RWPE2 (cell line): ENCODE results near the gene SLC13A5.
"Not testable (repeated sequence)": the region's sequence is repeated elsewhere in the genome, so short reads cannot be mapped to it uniquely, and the experiment has no call there.

Experiments used
- ATAC-seq: fragments of 200-7000 bp; cut with Tn5 transposase; 3 replicates; pipeline ENCODE4 v1.9.1; 2021; ENCODE audit warnings: low read depth
- DNase-seq: peaks from one replicate; pipeline ENCODE4 v3.0.0-alpha.2; 2020; ENCODE audit warnings: low spot score
- H3K27ac ChIP-seq: fragments of 450-650 bp; 2 replicates; pipeline ENCODE4 v1.5.1; 2017; ENCODE audit warnings: mild to moderate bottlenecking; ENCODE audit not compliant: poor library complexity, severe bottlenecking
- H3K27me3 ChIP-seq: fragments of 250-450 bp; sonication (Bioruptor Pico); 2 replicates; pipeline ENCODE4 v1.5.1; 2021; ENCODE audit warnings: mild to moderate bottlenecking, moderate library complexity; ENCODE audit not compliant: insufficient read depth, poor library complexity, severe bottlenecking
- H3K36me3 ChIP-seq: fragments of 250-450 bp; sonication (Bioruptor Pico); 2 replicates; pipeline ENCODE4 v1.5.1; 2020; ENCODE audit warnings: low read depth, mild to moderate bottlenecking, moderate library complexity
- H3K4me1 ChIP-seq: fragments of 250-450 bp; sonication (Bioruptor Pico); 2 replicates; pipeline ENCODE4 v1.5.1; 2021; ENCODE audit warnings: mild to moderate bottlenecking, moderate library complexity; ENCODE audit not compliant: insufficient read depth, poor library complexity, severe bottlenecking
- H3K4me3 ChIP-seq: fragments of 250-450 bp; sonication (Bioruptor Pico); 2 replicates; pipeline ENCODE4 v1.5.1; 2021; ENCODE audit warnings: mild to moderate bottlenecking, moderate library complexity; ENCODE audit not compliant: severe bottlenecking
- H3K9me3 ChIP-seq: fragments of 250-450 bp; sonication (Bioruptor Pico); 2 replicates; pipeline ENCODE4 v1.5.1; 2021; ENCODE audit warnings: mild to moderate bottlenecking, moderate library complexity; ENCODE audit not compliant: severe bottlenecking
- CTCF ChIP-seq: fragments of 450-650 bp; IDR thresholded peaks from one replicate; pipeline ENCODE4 v1.5.1; 2017; ENCODE audit warnings: mild to moderate bottlenecking, moderate library complexity; ENCODE audit not compliant: poor library complexity, severe bottlenecking

The SLC13A5 gene

DNA sequence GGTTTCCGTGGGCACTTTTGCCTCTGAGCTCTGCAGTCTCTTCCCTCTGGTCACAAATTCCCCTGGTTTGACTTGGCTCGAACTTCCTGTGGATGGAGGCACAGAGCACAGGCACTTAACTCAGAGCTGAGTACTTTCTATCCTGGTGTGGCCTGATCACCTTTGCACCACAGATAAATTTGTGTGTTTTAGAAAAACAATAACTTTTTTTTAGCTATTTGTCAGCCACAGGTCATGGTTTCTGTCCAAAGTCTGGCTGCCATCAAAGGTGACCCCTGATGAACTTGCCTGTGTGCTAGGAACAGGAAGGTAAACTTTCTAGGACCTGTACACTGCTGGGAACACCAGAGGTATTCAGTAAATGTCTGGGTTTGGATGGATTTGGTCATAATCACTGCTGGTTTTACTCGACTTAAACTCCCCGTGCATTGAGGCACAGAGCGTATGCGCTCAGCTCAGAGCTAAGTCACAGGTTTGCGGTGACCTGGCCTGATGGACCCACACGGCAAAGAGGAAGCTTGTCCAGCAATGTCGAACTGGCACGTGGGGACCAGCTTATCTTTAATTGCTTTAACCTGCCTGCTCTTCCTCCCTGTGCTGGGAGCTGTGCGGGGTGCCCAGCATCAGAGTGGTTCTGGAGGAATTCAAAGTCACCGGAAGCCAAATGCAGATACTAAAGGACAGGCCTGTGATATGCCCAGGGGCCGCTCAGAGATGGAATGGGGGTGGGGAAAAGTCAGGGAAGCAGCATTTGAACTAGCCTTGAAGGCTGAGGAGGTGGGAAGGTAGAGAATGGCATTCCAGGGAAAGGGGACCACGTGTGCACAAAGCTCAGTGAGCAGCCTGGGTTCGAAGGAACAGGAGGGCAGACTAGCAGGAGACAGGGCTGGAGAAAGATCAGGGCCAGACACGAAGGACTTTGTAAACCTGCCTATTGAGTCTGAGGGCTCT lies 12.9 kb downstream of the SLC13A5 start:
- ATAC-seq (no peak), DNase-seq (no peak)
- no peak overlapping the region for H3K27ac ChIP-seq
- no peaks in the 10 kb centered on the region for H3K9me3 ChIP-seq
- no peak overlapping the region for H3K4me3 ChIP-seq
- no peak for TF ChIP-seq CTCF
- no peaks in the 10 kb centered on the region for H3K36me3 ChIP-seq
- H3K4me1 ChIP-seq = peaks cover 3% of the 10 kb centered on the region
- no peaks in the 10 kb centered on the region for H3K27me3 ChIP-seq

- no peak for ATAC-seq
- Histone ChIP-seq H3K27ac (no peak overlapping the region), H3K4me3 (no peak overlapping the region), H3K27me3 (no peaks in the 10 kb centered on the region), H3K36me3 (no peaks in the 10 kb centered on the region), H3K4me1 (peaks cover 3% of the 10 kb centered on the region), H3K9me3 (no peaks in the 10 kb centered on the region)
- TF ChIP-seq CTCF = no peak
- no peak for DNase-seq
These were observed 15.2 kb downstream of the SLC13A5 start for GRCh38 chr17:6698004-6698403.

GRCh38 chr17:6696906-6697305 lies 16.3 kb downstream of the SLC13A5 start:
- H3K4me1 ChIP-seq = peaks cover 3% of the 10 kb centered on the region
- no peak overlapping the region for H3K4me3 ChIP-seq
- no peak overlapping the region for H3K27ac ChIP-seq
- no peaks in the 10 kb centered on the region for H3K9me3 ChIP-seq
- ATAC-seq (no peak), DNase-seq (no peak)
- no peaks in the 10 kb centered on the region for H3K27me3 ChIP-seq
- no peaks in the 10 kb centered on the region for H3K36me3 ChIP-seq
- TF ChIP-seq CTCF = no peak

DNA sequence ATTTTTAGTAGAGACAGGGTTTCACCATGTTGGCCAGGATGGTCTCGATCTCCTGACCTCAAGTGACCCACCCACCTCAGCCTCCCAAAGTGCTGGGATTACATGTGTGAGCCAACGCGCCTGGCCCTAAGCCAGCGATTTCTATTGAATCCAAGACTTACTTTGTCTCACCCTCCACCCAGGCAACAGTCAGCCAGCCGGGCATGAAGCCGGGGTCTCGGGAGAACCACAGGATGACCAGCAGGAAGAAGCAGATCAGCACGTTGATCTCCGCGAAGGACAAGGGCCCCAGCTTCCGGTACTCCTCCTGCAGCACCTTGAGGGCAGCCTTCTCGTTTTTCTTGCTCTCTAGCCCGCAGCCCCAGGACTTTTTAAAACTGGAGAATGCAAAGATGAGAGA lies 17.6 kb downstream of the SLC13A5 start:
- H3K4me1 ChIP-seq = peaks cover 3% of the 10 kb centered on the region
- H3K9me3 ChIP-seq = no peaks in the 10 kb centered on the region
- H3K4me3 ChIP-seq = no peak overlapping the region
- no peak for DNase-seq
- H3K36me3 ChIP-seq = no peaks in the 10 kb centered on the region
- TF ChIP-seq CTCF = no peak
- ATAC-seq = peak; percentile 57; the same call in 2 of the 3 replicates
- no peaks in the 10 kb centered on the region for H3K27me3 ChIP-seq
- H3K27ac ChIP-seq = peak overlapping the region; percentile 4

- Histone ChIP-seq H3K27me3 (no peaks in the 10 kb centered on the region), H3K27ac (peak overlapping the region; percentile 4), H3K9me3 (no peaks in the 10 kb centered on the region), H3K36me3 (no peaks in the 10 kb centered on the region), H3K4me1 (peaks cover 3% of the 10 kb centered on the region), H3K4me3 (no peak overlapping the region)
- no peak for ATAC-seq
- TF ChIP-seq CTCF = no peak
- DNase-seq = no peak
These were observed 18.1 kb downstream of the SLC13A5 start for GRCh38 chr17:6695051-6695450.

DNA sequence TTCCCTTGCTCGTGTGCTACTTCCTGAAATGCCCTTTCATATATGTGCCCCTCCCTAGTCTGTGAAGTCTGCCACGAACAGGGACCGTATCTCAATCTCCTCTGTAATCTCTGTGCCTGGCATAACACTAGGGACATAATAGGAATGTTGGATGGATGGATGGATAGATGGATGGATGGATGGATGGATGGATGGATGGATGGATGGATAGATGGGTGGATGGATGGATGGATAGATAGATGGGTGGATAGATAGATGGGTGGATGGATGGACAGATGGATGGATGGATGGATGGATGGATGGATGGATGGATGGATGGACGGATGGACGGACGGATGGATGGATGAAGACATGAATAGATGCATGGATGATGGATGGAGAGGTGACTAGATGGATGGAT lies 21.2 kb downstream of the SLC13A5 start:
- not testable (repeated sequence) for H3K4me3 ChIP-seq, ATAC-seq, H3K36me3 ChIP-seq, H3K9me3 ChIP-seq, H3K27ac ChIP-seq, H3K4me1 ChIP-seq, H3K27me3 ChIP-seq, DNase-seq
